COLO829 (cell line): Measurements from ENCODE around the gene COL3A1.
A peak's percentile ranks its signal among the peaks of the same experiment; 100 is the strongest.

Experiments used
- DNase-seq: peaks from one replicate; pipeline ENCODE4 v3.0.0; 2012; ENCODE audit warnings: low spot score

The COL3A1 gene

DNA sequence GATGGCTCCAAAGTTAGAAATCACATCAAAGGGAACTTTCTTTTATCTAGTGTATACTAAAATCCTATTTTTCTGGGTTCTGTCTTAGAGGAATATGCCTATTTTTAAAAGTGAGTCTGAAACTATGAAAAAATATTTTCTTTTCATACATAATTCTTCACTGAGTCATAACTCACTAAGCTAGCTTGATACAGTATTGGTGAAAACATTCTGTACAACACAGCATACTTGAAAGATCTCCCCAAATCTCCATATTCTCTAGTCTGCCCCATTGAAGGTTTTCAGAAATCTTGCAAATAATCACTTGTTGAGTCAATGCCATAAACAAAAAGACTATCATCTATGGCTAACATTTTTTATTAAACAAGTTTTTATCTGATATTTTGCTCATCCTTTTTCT is 44.5 kb downstream of the COL3A1 start:
- DNase-seq = no peak

DNA sequence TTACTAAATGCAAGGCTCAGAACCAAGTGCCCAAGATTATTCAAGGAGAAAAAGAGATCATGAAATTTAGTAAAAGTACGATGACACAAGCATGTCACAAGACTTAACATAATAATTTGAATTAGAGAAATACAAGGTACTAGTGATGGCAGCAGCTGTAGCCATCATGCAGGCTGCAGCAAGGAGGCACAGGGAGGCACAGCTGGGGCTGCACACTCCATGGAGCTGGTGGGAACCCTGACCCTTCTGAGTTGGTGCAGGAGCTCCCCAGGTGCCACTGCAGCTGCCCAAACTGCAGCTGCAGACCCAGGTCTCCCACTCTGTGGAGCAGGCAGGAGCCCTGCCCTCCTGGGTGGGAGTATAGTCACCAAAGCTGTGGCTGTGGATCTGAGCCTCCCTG is 46.0 kb downstream of the COL3A1 start:
- DNase-seq = no peak

DNA sequence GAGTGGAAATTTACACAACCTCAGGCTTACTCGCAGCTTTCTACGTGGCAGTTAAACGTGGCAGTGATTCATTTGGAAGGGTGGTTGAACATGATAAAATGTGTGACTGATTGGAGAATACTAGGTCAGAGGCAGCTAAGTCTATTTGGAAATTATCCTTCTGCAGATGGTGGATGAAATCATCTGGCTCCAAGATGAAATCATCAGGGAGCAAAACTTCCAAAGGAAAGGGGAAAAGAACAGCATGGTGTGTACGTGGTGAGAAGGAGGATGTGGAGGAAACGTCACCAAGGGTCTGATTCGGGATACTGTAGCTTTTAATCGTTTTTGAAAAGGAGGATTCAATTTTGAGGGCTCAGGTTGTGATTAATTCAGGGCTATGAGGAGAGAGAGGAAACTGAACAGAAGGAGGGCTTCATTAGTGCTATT is 47.9 kb downstream of the COL3A1 start:
- no peak for DNase-seq

DNA sequence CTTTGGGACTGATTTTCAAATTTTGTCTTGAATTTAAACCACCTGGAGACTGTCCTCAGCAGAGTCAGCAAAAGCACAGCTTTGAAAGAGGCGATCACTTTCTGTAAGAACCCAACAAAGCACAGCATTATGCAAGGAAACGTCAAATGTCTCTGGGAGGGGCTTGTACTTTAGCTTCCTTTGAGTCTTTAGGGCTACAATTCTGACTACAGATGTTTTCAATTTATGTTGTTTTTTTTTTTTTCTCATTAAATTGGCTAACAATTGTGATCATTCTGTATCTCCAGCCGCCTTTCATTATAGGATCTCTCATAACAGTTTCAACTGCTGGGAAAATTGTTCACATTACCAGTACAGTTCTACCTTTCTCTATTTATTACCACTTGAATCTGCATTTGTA is 48.3 kb downstream of the COL3A1 start:
- peak; percentile 38 for DNase-seq

DNA sequence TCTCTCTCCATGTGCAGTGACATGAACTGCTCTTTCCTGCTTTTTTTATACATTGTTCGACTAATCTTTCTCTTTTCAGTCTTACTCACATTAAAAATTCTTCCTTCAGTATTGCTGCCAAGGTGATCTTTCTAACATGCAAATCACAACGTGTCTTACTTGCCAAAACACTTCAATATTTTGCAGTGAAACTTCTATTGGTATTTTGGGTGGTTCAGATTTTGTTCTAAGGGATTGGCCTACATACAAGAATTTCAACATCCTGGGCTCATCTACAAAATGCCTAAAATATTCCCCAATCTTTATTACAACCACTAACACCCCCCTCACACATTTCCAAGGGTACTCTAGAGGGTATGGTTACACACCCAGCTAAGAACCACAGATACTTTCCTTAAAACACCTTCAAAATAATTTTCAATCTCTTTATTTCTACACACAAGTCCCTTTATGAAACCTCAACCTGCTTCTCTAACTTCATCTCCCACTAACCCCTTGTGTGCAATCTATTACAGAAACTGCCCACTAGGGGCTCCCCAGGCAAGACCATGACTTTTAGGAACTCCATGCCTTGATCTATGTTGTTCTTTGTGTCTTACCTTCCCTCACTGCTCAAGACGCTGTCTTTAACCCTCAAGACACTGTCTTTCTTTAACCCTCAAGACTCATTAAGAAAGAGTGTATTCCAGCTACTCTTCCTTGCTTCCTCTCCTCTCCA is 50.9 kb downstream of the COL3A1 start:
- no peak for DNase-seq

DNA sequence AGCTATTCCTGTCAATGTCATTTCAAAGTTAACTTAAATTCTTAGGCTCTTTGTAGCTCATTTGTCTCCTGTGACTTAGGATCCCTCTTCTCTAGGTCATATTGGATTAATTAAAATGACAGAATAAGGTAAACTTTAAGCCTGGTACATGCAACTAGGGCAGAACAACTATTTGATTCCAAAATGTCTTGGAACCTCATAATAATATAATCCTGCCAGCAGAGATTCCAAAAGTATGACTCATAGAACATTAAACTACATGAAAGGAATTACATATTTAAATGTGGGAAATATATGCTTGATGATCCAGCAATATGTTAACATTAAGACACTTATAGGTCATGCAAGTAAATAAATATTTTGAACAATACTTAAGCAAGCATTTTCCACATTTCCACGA is 63.3 kb downstream of the COL3A1 start:
- peak; percentile 8 for DNase-seq

DNA sequence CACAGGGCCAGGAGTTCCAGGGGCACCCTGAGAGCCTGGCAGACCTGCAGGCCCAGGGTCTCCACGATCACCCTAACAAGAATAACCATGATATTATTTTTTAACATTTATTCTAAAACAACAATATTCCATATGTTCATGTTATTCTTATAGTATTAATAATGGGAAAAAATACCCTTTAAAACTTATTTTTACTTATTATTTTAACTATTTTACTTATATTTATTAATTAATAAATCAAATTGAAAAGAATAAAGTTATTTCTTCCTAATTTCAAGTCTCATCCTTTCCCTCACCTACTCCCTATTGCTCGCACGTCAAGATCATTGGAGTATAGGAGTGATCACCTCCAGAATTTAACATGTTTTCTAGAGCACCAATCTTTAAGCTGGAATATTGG is 71.7 kb downstream of the COL3A1 start:
- no peak for DNase-seq

DNA sequence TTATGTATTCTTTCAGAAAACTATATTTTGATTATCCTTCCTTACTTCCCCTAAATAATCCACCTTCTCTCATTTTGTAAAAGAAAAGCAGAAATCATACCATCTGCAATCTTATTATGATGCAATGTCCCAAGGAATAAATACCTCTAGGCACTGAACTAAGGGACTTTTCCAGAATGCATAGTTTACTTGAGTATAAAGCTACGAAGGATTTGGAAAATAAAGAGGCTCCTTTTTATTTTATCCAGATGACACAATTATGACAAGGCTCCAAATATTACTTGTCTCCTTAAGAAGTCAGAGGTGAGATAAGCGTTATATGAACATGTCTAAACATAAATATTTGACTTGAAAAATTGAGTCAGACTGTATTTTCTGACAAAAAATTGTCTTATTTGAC is 72.1 kb downstream of the COL3A1 start:
- DNase-seq = no peak

DNA sequence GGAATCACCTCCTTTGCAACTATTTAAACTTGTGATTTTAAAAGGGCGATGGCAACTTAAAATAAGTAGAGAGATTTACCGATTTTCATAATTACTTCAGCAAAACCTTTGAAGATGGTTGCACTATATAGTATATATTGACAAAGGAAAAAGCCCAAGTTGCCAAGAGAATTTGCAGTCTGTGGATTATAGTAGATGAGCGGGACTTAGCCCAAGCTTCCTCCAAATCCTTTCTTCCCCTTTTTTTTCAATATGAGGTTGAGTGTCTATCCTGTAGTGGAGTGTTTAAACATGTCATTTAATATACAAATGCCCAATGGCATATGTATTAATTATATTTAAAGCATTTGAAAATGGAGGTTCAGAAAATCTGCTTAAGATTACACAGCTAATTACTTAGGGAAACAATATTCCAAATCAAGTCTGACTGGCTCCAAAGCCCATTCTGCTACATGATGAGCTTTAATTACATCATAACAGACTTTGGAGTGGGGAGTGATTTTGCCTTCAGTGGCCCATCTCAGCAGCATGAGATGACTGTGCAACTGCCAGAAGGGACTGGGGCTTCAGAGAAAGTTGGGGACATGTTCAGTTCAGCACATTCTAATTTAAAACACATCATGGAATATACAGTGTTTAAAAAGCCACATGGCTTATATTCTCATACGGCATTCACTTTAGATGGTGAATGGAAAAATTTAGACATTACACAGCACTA is 73.2 kb downstream of the COL3A1 start:
- no peak for DNase-seq

DNA sequence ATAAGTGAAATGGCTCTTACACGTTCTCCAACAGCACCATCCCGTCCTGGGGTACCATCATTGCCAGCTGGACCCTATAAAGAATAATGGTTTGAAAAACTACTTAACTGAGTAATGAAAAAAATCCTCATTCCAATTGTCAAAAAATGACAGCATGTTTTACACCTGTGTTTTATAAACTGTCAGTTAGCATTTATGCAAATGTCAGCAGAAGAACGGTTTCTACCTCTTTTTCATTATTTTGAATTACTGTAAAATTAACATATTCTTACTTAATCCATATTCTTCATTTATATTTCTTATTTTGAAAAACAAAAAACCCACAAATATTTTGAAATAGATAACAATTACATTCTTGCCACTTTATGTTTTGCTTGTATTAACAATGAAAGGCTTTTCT is 74.0 kb downstream of the COL3A1 start:
- DNase-seq = no peak

DNA sequence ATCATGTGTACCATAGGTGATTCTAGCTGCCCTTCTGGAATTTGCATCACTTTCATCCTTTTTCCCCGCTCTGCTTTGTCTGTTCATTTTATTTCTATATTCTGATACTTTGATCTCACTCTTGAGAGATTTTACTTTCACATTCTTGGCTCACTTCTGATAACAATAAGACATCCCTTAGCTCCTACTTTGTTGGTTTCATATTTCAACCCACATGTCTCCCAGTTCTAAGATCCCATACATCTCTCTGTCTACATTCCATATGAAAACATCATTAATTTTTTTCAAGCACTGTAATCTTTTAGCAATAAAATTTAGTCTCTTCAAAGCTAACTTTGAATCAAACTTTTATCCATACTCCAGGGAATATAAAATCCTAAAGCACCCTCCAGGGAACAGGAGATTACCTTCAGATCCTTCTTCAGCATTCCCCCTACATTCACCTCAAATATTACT is 75.6 kb downstream of the COL3A1 start:
- no peak for DNase-seq

DNA sequence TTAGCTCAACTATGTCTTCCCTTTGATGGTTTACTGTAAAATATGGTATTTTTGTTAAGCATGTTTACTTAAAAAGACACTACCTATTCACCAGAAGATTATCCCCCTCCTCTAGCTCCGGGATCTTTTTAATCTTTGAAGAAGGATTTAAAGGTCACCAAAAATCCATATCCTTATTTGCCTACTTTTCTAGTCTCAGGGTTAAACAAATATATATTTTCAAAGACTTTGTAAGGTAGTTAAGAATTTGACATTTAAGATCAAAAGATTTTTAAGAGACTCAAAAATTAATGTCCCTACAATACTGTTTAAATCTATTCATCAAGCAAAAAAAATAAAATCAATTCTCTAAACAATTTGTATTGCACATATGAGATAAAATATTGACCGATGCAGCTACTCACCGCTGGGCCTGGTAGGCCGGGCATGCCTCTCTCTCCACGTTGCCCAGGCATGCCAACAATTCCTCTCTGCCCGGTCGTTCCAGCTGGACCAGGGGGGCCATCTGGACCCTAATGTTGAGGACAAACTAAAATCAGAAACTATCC is 76.1 kb downstream of the COL3A1 start:
- DNase-seq = no peak

DNA sequence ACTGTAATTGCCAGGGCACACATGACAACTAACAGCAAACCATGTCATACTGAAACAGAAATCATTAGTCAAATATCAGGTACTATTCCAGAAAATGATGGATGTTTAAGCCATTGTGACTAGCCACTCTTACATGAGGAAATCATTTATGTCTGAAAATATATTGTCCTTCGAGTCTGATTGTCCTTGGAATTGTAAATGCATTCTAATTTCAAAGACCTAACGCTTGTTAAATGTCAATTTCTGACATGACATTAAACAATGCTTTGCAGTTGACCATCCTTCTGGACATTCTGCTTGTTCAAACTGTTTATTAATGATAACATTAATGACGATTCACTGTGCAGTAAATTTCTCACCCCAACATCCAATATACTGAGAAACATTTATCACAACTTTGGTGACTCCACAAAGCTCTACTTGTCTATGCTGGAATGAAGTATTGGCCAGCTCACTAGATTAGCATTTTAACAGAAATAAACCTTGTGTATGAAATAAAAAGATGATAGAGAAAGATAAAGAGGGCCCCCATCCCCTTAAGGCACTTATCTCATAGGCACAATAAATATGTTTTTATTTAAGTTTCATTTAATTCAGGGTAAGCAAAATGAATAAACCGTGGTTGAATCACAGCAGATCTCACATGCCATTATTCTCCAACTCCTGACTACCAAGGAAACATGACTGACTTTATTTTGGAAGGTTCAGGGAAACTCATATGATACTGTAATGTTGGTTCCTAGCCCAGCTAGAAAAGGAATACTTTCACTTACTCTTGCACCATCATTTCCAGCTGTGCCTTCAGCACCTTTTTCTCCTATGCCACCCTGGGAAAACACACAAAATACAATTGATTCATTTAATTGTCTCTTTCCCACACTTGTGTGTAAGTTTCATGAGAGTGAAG is 82.3 kb downstream of the COL3A1 start:
- DNase-seq = peak; percentile 13

DNA sequence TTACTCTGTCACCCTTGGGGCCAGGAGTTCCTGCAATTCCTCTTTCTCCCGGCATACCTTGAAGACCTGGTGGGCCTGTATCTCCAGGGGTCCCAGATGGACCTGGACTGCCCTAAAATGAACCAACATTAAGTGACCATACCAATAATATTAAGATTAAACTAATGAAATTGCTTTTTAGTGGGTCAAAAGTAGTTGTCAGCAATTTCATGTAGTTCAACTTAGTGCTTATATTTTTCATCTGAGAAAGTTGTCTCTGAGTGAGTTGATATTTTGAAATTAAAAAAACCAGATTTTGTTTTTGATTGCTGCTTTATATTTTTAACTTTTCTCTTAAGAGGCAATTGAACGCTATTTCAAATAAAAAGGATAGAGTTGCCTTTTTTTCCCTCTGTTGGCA is 83.1 kb downstream of the COL3A1 start:
- DNase-seq = no peak

DNA sequence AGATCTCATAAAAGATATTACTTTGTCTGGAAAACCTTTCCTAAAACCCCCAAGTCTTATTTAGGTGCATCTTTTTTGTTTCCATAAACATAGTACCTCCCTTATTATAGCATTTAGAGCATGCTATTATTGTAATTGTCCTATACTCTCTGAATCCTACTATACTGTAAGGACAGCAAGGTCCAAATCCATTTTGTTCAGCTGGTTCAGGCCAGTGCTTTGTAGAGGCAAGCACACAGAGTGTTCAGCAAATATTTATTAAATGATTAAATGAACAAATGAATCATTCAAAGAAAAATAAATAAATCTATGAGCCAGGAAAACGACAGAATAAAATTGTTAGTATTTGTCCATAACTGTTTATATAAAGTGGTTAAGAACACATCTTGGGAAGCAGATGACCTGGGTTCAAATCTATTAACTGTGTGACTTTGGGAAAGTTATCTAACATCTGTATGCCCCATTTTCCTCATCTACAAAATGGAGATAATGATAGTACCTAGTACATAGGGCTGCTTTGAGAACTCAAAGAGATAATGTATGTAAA is 86.0 kb downstream of the COL3A1 start:
- DNase-seq = no peak
